GM12872 (cell line): Measurements from ENCODE around the gene KRT82.
A peak's percentile ranks its signal among the peaks of the same experiment; 100 is the strongest.

ENCODE experiments used
- TF ChIP-seq, protein P1 (sequence below): IDR thresholded peaks from 3 replicates; pipeline ENCODE4 v1.5.1; 2011; ENCODE audit warnings: low read depth, mild to moderate bottlenecking, low read length, moderate library complexity; ENCODE audit not compliant: insufficient read depth

Gene KRT82

GRCh38 chr12:52396656-52397055 lies 9.5 kb downstream of the KRT82 start:
- TF ChIP-seq, protein P1, sequence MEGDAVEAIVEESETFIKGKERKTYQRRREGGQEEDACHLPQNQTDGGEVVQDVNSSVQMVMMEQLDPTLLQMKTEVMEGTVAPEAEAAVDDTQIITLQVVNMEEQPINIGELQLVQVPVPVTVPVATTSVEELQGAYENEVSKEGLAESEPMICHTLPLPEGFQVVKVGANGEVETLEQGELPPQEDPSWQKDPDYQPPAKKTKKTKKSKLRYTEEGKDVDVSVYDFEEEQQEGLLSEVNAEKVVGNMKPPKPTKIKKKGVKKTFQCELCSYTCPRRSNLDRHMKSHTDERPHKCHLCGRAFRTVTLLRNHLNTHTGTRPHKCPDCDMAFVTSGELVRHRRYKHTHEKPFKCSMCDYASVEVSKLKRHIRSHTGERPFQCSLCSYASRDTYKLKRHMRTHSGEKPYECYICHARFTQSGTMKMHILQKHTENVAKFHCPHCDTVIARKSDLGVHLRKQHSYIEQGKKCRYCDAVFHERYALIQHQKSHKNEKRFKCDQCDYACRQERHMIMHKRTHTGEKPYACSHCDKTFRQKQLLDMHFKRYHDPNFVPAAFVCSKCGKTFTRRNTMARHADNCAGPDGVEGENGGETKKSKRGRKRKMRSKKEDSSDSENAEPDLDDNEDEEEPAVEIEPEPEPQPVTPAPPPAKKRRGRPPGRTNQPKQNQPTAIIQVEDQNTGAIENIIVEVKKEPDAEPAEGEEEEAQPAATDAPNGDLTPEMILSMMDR: no peak

- TF ChIP-seq, protein P1: peak; percentile 51
Measured at GRCh38 chr12:52395761-52396434, 10.2 kb downstream of the KRT82 start.

DNA sequence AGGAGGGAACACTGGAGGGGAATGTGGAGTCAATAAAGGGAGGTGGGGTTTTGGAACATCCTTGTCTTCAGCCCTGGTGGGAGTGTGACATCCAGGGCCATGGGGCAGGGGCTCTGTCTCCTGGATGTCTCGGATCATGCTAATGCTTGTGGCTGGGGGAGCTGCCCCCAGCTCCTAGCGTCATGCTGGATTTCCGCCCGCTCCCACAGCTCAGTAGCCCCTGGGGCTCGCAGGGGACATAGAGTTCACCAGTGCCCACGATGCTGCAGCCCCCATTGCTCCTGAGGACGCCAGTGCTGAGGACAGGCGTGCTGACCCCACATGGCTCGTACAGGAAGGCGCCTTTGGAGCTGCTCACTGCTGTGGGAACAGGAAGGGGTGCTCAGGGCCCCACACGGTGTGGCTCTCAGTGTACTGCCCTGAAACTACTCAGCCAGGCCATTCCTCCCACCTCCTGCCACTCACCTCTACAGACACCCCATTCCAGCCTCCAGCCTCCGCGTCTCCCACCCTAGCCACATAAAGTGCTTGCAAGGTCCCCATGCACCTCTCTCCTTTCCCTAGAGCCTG lies 11.2 kb downstream of the KRT82 start:
- TF ChIP-seq, protein P1: no peak

- TF ChIP-seq, protein P1: no peak
Measured at GRCh38 chr12:52392465-52393007, 13.6 kb downstream of the KRT82 start.

DNA sequence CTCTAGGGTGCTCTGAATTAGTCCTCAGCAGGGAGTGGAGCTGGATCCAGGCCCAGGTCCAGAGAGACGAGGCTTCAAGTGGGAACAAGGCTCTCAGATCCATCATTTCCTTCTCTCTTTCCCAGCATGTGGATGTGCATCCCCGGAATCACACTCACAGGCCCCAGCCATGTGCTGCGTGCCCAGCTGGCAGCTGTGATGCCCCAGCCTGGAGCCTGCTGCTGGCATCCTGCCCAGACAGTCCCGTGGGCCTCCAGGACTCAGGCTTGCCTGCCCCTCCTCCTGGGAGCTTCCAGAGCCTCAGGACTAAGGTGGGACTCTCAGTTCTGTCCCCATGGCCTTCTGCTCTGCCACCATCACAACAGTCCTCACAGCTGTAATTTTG lies 14.5 kb downstream of the KRT82 start:
- TF ChIP-seq, protein P1: no peak

GRCh38 chr12:52390739-52391617 lies 15.2 kb downstream of the KRT82 start:
- TF ChIP-seq, protein P1: peak; percentile 72
